NCI-H1436 treated with DMSO at 0.1 percent for 48 hours (cell line): ENCODE data around the gene FUBP1.
"Not testable (repeated sequence)": the region's sequence is repeated elsewhere in the genome, so short reads cannot be mapped to it uniquely, and the experiment has no call there.

Source experiments
- DNase-seq: peaks from one replicate; lab custom pipeline; 2025; lab: John Stamatoyannopoulos, UW

Gene FUBP1, protein sequence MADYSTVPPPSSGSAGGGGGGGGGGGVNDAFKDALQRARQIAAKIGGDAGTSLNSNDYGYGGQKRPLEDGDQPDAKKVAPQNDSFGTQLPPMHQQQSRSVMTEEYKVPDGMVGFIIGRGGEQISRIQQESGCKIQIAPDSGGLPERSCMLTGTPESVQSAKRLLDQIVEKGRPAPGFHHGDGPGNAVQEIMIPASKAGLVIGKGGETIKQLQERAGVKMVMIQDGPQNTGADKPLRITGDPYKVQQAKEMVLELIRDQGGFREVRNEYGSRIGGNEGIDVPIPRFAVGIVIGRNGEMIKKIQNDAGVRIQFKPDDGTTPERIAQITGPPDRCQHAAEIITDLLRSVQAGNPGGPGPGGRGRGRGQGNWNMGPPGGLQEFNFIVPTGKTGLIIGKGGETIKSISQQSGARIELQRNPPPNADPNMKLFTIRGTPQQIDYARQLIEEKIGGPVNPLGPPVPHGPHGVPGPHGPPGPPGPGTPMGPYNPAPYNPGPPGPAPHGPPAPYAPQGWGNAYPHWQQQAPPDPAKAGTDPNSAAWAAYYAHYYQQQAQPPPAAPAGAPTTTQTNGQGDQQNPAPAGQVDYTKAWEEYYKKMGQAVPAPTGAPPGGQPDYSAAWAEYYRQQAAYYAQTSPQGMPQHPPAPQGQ

DNA sequence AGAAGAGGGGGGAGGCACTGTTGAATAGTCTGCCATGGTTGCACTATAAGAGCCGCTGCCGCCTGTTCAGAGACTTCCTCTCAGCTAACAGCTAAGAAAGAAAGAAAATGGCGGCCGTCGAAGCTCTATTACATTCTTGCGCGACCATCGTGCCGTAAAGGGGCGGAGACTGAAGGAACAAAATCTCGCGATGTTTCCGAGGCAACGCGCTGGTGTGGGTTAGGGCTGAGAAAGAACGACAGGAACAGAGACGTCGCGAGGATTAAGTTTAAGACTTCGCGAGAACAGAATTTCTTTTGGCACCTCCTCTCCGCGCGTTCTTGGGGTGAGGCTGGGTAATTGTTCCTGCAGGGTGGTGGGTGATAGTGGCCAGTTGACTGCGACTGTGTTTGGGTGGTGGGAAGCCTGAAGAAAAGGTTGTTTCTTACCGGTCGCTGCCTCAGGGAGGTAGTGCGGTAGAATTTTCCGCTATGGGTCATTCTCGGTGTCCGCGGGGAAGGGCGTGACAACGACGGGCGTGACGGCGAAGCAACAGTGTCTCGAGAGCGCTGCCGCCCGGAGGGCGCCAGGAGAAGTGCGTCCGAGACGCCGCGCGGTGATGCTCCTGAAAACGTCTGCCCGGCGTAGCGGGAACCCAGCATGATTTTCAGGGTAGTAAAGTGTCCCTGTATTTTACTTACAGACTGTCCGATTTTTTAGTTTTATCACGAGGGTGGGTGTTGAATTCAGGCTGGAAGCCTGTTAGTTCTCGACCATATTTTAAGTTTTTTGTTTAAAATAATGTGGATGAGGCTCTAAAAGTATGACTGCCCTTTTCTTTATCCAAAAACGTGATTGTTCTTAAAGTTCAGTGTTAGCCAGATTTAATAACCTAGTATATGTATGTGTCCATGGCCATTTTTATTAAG, at the start of gene FUBP1:
FUBP1 (minus strand) TSS at position 104 of the 908 bp plus-strand sequence; CDS start at position 36, 68 bp downstream.
- peak; percentile 95 for DNase-seq

DNA sequence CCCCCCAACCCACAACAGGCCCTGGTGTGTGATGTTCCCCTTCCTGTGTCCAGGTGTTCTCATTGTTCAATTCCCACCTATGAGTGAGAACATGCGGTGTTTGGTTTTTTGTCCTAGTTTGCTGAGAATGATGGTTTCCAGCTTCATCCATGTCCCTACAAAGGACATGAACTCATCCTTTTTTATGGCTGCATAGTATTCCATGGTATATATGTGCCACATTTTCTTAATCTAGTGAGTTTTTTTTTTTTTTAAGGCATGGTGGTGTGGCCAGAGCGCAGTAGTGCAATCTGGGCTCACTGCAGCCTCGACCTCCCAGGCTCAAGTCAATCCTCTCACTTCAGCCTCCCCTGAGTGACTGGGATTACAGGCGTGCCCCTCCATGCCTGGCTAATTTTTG, 42.3 kb upstream of the FUBP1 start:
- not testable (repeated sequence) for DNase-seq

DNA sequence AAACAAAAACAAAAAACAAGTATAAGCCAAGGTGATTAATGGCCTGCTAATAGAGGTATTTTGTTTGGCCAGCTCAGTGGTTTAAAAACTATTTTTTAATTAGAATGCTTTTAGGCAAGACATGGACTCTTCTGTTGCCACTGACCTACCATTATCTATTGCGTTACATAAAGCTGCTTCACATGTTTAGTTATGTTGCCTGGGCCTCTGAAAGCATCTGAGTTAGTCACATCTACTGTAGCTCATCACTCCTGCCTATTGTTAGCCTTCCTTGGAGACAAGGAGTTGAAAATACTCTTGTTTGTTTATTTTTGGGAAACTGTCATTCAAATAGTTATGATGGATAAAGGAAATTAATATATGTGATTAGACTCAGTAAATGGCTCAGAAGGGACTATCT, 40.2 kb upstream of the FUBP1 start:
- no peak for DNase-seq

DNA sequence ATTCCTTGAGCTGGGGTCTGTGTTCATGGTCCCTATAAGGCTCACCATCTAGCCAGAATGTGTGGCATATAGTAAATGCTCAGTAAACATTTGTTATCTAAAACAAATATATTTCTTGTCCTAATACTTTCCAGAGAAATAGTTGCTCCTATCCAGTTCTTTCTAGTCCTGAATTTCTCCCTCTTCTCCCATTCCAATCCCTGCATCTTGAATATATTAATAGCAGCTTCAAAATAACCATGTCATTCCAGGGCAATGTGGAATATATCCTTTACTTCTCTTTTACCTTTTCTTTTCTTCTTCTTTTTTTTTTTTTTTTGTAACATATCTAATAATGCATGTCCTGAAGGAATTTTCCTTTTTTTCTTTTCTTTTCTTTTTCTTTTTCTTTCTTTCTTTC, 36.3 kb upstream of the FUBP1 start:
- no peak for DNase-seq

DNA sequence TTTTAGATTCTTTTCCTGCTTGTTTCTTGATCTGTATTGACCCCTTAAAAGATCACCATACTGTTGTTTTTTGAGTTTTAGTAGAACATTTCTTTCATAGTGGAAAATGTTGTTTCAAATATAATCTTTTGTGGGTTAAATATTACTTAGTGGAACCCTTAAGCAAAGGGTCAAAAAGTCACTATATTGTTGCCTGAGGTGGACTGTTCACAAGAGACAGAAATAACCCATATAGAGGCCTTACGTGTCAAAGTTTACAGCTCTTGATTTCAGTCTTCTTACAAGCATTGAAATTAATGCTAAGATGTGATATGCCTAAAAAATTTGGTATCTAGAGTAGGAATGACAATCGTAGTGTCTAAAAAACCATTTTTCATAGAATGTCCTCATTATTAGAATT, 32.2 kb upstream of the FUBP1 start:
- no peak for DNase-seq

DNA sequence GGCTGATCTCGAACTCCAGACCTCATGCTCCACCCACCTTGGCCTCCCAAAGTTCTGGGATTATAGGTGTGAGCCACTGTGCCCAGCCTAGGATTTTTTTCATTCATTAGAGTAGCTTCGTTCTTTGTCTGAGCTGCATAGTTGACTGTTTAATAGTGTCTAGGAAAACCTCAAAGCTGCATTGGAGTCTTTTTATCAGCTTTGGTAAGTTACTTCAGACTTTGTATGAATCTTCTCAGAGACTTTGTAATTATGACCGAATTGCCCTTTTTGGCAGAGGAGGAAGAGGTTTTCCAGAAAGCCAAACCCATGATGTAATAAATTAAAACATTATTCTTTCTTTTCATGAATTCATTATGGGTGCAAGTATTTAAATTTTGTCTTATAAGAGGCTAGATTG, 31.0 kb upstream of the FUBP1 start:
- no peak for DNase-seq

DNA sequence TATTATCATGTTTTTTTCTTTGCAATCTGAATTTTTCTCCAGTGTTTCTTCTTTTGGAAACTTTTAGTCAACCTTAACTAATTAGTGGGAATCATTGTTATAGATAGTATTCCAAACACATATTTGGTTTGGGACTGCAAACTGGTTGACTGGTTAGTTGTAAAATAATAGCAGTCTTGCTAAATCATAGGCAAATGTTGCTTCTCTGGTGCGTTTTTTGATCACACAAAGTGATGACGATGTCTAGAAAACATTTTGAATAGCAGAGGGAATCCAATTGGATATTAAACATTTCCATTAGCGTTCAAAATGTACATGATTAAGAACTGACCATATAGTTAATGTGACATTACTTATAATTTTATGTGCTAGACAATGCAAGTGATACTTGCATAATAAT, 30.4 kb upstream of the FUBP1 start:
- no peak for DNase-seq

DNA sequence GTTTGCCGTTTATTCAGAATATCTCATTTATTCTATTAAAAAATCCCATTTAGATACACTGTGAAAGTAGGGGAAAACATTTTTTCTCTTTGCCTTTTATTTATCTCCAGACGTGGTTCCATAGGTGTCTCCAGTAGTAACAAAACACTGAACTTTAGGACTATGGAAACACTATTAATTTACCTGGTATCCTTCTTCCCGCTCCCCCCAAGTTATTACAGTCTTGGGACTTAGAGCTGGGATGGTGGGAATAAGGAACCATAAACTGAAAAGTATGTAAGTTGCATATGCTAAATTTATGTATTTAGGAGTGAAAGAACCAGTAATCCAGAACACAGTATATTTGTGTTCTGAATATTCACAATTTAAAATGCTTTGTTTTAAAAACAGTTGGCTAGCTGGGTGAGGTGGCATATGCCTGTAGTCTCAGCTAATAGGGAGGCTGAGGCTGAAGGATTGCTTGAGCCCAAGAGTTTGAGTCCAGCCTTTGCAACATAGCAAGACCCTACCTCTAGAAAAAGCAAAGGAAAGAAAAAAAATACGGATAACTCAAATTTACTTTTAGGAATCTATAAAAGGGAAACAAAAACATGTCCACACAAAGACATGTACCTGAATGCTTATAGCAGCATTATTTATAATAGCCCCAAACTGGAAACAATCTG, 28.9 kb upstream of the FUBP1 start:
- no peak for DNase-seq

DNA sequence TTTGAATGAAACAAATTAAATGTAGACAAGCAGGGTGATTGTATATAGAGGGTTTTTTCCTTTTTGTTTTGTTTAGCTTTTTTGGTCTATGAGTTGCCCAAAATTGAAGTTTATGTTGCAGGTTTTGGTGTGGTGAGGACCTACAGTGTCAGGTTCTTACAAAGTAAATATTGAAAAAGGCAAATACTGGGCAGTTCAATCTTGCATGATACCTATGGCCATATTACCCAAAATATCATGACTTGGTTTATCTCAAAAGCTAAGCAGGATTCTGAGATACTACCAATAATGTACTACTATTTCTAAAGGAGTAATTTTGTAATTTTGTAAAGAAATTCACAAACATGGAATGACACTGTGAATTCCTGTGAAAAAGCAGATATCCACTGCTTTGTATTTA, 27.6 kb upstream of the FUBP1 start:
- DNase-seq, result no peak

DNA sequence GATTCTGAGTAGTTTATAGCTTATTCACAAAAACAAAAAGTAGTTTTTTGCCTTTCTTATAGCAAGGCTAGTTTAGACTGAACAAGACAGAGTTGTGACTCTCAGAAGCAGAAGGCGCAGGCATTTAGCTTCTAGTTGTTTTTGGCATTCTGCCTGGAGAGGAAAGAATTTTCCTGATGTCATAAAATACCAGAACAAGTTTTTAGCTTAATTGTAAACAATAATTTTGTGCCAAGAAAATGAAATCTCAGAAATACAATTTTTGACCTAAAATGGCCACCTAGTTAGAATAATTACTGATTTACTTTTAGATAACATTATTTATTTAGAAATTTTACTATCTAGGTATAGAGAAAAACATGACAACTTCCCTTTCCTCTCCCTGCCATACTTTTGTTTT, 26.9 kb upstream of the FUBP1 start:
- DNase-seq, result no peak

DNA sequence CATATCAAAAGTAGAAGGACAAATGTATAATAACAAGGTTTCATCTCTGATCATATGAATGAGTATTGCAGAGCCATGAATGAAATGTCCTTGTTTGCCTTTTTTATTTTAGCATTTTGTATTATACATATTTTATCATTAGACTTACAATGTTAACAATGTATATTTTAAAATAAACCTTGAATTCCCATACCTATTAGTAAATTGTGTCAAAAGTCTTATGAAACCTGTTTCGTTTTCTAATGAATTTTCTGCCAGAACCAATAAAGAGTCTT, 26.5 kb upstream of the FUBP1 start:
- no peak for DNase-seq

DNA sequence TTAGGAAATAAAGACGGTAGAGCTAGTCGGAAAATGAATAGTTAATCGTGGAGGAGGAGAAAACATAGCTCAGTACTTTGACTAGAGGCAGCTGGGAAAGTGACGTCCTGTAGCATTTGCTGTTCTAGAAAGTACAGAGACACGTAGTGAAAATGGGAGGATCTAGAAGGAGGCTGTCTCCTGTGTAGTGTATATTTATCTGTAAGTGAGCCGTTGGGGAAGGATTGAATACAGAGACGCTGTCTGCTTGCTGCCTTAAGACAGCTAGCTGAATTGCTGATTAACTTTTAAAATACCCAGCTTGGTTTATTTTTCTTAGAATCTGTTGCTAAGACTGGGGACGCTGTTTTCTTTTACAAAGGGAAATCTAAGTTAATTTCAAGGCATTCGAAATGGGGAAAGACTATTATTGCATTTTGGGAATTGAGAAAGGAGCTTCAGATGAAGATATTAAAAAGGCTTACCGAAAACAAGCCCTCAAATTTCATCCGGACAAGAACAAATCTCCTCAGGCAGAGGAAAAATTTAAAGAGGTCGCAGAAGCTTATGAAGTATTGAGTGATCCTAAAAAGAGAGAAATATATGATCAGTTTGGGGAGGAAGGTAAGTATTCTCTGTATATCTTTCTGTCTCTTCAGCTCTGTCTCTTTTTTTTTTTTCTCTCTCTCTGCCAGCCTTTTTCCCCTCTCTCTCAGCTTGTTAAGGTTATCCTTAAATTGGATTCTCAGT, 26.0 kb upstream of the FUBP1 start, which contains the start of gene DNAJB4:
DNAJB4 (plus strand) TSS at position 221 of the 729 bp plus-strand sequence; CDS start at position 393, 172 bp downstream.
- DNase-seq, result no peak

DNA sequence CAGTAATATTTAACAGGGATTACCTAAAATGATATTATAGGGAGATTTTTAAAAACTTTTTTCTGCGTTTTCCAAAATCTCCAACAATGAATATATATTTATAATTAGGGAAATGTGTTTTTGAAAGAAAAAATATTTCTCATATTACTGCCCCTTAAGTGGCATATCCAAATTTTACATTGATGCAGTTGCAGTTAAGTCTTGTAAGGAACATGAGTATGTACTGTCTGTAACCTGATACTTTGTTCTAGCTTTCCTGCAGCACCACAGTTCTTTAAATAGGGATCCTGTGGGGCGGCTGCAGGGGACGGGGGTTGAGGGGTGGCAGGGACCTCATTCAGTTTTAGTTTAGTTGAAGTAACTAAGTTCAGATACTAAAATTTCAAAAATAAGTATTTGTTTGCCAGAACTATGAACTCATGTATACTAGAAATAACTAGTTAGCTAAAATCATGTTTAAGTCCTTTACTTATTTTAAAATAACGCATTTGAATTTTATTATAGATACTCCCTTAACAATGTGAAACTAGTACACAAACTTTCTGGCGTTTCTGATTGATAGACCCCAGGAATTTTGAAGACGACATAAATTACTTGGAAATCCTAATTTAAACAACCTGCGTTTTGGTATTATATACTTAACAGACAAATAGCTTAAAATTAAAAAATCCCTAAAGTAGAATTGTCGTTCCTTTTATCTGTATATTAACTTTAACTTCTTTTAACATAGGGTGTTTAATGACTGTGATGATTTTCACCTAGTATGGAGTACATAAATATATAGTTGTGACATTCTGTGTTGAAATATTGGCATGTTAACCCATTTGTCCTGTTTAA, 25.2 kb upstream of the FUBP1 start:
- peak; percentile 9 for DNase-seq

DNA sequence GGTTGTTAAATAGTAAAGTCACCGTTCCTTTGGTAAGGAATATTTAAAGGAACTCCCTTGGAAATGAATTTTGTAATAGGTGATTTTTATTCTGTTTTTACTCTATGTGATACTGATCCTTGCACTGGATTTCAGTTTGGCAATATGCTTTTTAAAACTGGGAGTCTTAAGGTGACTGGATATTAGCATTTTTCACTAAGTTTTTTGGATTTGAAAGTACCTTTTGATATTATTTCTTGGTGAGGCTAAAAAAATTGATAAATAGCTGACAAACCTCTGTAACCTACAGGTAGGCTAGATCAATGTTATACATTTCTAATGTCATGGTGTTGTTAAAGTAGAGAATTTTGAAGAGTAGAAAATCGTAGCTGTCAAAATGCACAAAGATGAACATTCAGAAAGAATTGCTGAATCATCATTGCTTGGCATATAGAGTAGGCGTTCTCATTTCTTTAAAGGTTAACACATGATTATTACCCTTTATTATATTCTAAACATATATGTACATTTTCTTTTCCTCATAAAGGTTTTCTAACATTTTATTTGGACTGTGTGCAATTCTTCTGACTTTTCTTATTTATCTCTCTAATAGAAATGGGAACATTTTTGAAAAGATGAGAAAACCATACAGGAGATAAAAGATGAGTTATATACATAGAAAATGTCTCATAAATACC, 24.3 kb upstream of the FUBP1 start:
- DNase-seq, result no peak

DNA sequence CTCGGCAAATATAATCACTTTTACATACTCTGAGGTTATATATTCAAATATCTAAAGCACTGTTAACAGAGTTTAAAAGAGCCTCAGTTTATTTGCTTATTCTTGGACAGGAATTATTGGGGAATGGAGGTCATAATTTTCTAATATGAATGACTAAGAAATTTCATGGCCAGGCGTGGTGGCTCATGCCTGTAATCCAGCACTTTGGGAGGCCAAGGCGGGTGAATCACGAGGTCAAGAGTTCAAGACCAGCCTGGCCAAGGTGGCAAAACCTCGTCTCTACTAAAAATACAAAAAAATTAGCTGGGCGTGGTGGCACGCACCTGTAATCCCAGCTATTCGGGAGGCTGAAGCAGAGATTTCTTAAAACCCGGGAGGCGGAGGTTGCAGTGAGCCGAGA, 21.7 kb upstream of the FUBP1 start:
- DNase-seq, result not testable (repeated sequence)

DNA sequence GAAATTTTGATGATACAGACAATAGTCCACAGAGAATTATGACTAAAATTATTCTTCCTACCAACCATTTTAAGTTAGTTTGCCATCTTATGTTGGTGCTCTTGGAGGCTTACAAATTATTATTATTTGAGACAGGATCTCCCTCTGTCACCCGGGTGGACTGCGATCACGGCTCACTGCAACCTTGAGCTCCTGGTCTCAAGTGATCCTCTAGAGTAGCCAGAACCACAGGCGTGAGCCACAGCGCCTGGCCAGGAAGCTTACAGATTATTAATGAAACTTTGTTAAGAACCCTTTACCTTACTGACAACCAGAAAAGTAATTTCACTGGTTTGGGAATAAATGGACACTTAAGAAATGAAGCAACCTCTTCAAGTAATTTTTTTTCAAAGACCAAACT, 17.9 kb upstream of the FUBP1 start:
- DNase-seq, result no peak

DNA sequence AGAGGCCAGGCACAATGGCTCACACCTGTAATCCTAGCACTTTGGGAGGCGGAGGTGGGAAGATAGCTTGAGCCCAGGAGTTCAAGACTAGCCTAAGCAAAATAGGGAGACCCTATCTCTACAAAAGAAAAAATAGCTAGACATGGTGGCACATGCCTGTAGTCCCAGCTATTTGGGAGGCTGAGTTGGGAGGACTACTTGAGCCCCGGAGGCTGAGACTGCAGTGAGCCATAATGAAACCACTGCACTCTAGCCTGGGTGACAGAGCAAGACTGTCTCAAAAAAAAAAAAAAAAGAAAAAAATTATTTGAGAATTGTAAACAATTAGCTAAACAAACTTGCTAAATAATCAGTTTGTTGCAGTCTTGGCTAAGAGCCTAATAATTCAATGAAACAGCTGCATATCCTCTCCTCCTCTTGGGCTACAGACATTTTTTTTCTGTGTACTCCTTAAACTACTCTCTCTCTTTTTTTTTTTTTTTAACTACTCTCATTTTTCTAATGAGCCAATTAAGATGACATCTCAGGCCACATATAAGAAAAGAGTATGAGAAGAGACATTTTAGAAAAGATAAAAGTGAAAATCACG, 15.3 kb upstream of the FUBP1 start:
- no peak for DNase-seq

DNA sequence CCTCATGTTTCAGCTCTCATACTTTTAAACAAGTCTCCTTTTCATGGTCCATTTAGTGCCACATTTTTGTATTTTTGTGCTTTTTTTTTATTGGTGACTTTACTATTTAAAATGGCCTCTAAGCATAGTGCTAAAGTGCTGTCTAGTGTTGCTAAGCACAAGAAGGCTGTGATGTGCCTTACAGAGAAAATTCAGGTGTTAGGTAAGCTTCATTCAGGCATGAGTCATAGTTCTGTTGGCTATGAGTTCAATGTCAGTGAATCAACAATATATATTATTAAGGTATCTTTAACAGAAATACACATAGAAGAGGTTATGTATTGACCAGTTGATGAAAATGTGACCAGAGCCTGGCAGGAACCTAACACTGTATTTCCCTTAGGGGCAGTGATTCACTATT, 12.8 kb upstream of the FUBP1 start:
- no peak for DNase-seq

DNA sequence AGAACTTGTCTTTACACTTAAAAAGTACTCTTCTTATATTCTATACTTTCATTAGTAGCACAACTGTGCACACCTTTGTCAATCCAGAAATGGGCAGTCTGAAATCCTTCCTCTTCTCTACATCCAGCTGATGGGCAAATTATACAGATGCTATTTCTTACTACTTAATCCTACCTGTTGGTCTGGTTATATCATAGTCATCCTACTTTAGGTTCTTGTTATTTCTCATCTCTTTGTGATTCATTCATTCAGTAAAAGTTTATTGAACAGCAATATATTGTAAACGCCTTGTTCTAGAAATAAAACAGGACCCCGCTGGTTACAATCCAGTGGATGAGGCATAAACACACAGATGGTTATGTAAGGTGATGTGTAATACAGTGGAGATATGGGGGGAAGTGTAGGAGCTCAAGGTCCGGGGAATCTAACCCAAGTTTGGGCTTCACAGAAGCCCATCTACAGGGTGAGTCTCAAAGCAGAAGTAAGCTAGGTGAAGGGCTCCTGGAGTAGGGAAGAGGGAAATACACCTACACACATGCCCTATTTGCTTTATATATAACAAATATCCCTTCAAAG, 11.8 kb upstream of the FUBP1 start:
- DNase-seq, result no peak
